Activated T-cell treated with anti-CD3 and anti-CD28 coated beads, Interleukin-2, amount 50 U/mL, for 48 hours (primary cell): ENCODE data around the gene PACSIN2.
"Not testable (repeated sequence)": the region's sequence is repeated elsewhere in the genome, so short reads cannot be mapped to it uniquely, and the experiment has no call there.

Experiments used
- DNase-seq, 2 experiments: peaks; one replicate each; pipeline ENCODE4 v3.0.0-alpha.2; 2020

Gene PACSIN2

DNA sequence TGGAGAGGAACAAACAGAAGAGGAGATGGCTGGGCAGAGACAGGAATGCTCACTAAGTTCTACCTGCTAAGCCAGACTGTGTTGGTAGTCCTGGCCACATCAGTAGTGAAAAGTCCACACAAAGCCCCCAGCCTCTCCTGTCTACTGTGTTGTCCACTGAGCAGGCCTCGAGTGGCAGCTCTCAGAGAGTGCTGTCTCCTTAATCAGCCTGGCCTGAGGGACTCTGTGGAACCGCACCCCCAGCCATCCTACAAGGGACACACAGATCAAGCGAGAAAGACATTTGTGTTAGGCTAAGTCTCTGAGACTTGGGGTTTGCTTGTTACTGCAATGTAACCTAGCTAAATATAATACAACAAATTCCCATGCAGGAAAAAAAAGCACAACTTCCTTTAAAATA lies 71.0 kb downstream of the PACSIN2 start:
- no peak for DNase-seq

DNA sequence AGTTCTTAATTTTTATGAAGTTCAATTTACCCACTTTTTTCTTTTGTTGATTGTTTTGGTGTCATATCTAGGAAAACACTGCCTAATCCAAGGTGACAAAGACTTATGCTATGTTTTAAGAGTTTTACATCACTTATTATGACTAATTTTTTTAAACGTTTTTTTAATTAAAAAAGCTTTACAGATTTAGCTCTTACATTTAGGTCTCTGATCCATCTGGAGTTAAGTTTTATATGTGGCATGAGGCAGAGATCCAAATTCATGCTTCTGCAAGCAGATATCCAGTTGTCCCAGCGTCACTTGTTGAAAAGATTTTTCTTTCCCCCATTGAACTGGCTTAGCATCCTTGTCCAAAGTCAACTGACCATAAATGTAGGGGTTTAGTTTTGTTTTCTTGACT lies 72.6 kb downstream of the PACSIN2 start:
- DNase-seq: no peak

DNA sequence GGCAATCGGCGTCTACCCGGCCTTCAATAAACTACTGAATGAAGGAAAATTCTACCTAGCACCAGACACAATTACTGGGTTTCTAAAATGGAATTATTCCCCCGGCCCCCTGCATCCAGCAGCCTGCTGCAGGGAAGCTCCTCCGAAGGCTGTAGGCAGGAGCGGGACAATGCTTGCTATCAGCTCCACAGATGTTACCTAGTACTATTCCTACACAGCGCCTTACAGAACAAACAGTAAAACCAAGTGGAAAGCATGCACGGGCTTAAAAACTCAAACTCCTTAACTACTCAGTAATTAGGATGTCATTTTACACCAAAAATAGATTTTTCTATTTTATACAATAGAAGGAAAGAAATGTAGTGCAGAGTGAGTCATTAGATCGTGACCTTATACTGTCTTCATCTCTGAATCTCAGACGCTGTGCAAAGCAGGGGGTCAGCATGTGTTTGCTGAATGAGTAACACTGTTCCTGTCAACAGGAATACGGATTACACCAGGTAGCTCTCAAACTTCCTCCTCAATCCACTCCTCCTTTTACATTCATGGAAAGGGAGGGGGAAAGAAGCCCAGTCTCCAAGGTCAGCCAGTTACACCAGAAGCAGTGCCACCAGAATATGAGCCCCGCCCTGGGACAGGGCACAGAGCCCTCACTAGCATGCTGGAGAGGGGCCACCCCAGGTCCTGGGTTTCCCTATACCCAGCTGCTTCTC lies 74.9 kb downstream of the PACSIN2 start:
- no peak for DNase-seq

DNA sequence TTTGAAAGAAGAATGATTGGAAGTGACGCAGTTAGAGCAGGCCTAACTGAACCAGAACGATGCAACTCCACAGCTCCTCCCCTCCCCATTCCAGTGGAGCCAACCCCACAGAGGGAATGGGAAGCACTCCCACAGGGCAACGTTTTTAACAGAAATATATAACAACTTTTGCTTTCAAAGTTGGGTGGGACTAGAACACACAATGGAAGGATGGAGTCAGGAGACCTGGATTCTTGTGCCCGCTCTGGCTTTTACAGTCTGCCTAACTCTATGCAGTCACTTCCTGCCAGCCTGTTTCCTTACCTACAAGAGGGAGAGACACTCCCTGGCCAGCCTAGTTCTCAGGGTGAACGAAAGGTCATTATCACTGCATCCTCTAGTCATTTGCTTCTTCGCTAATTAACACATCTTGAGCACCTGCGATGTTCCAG lies 75.5 kb downstream of the PACSIN2 start:
- no peak for DNase-seq

DNA sequence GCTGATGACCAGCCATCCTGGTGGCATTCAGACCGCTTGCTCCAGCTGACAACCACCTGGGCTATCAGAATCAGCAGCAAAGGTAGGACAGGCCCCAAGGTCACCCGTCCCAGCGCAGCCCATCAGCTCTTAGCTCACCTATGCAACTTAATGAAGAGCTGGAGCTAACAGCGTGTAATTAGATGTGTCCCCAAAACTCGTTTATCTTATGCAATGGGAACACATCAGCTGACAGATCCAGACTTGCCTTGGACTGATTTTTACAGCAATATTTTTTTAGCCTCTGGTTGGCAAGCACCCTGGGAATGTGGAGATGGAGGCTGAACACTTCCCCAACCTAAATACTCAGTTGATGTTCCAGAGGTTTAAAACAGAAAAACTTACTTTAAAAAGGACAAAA lies 76.0 kb downstream of the PACSIN2 start:
- no peak for DNase-seq

DNA sequence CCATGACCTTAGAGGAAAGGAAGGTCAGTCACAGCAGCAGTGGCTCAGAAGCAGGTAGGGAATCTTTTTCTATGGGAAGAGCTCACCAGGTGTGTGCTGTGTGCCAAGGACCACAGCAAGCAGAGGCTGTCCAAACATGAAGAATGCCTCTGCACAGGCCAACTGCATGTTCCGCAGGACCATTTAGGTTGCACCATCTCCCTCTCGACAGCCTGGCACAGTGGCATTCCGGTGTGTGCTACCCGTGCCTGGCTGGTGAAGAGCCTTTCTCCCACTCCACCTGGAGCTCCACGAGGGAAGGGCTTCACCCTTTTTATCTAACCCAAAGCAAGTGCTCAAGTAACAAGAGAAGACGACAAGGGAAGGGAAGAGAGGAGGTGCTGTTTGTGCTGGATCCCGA lies 76.5 kb downstream of the PACSIN2 start:
- no peak for DNase-seq

DNA sequence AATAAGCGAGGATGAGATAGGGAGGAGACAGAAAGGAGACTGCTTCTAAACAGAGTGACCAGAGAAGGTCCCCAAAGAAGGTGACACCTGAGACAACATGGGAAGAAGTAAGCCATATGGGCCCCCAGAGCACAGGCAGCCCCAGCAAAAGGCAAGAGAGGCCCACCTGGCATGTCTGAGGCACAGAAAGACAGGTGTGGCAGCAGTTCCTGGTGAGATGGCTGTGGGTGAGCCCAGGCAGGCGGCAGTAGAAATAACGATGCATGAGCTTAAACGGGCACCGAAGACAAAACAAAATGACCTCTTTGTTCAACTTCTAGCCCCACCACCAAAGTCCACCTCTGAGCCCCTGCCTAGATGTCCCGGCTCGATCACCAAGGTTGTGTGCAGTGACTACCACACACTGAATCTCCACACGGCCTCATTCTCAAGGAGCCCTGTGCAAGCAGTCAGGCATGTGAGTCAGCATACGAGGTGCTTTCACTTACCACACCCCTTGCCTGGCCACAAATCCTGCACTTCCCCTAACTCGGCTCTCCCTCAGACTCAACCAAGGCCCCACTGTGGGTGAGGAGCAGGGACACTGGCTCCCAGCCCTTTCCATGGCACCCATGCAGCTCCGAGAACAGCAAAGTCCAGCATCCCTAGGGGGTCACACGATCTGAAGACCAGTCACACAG lies 77.6 kb downstream of the PACSIN2 start:
- peak; percentile 49 to 59 for DNase-seq

DNA sequence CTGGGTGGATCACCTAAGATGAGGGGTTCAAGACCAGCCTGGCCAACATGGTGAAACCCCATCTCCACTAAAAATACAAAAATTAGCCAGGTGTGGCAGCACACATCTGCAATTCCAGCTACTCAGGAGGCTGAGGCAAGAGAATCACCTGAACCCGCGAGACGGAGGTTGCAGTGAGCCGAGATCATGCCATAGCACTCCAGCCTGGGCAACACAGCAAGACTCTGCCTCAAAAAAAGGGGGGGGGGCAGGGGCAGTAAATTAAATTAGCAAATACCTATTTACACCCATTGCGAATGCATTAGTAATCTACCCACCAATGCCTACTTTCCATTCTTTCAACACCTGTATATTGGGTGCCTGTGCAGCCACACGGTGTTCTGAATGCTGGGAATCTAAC lies 78.3 kb downstream of the PACSIN2 start:
- DNase-seq: not testable (repeated sequence)

DNA sequence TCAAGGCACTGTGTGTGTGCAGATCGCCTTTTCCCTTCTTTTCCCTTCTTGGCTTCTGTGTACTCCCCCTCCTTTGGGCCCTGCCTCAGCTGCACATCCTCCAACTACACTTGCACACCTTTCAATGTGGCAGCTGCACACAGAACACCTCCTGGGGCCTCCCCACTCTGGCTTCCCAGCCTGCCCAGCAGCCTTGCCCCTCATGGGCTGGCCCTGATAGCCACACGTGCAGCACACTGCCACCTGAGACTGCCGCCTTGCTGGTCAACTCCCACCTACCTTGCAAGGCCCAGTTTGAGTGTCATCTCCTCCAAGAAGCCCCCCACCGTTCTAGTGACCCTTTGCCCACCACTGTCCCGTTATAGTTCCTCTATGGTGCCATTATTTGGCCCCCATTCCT lies 80.6 kb downstream of the PACSIN2 start:
- DNase-seq: no peak

DNA sequence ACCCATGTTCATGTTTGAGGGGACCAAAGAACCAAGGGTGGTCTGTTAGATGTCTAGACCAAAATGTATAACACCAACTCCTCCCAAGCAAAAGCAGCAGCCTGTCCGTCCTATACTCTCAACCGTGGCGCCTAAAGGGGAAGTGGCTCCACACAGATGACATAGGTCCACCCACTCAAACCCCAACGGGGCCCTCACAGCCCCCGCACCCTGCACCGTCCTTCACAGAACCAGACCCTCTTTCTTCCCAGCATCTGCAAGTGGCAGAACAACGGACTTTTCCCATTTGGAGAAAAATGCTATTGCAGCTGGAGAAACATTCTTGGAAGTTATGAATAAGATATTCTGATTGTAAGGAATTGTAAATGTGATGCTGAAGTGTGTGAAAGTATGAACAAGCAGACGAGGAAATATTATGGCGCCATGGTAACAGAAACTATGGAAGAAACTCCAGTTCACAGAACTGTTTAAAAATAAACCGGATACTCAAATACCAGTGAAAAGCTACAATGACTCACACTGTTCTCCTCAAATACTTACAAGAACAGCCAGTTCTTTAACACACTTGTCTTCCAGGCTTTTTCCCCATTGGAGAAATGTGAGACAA lies 81.4 kb downstream of the PACSIN2 start:
- peak; percentile 55 to 64 for DNase-seq

DNA sequence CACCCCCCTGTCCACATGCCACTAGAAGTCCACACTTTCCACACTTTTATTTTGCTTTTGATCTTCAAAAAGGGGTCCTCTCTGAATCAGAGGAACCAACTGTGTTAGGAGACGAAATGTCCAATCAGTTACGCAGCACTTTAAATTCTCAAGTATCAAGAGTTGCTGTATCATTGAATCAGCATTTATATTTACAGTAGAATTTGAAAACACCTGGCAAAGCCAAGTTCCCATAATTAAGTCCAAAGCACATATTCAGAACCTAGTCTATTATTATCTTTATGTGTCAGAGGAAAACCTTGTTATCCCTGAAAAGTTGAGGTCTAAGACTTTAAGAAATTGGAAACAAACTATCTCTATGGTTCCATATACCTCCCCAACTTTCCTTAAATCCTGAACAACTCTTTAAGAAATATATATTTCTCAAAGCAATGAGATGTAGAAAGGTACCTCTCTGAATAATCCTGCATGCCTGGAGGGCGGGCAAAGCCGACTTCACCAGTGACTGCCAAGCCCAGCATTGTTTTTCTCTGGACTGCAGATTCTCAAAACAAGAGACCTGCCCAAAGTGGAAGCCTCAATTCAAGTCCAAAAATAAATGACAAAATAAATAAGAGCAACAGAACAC lies 82.0 kb downstream of the PACSIN2 start:
- no peak for DNase-seq

DNA sequence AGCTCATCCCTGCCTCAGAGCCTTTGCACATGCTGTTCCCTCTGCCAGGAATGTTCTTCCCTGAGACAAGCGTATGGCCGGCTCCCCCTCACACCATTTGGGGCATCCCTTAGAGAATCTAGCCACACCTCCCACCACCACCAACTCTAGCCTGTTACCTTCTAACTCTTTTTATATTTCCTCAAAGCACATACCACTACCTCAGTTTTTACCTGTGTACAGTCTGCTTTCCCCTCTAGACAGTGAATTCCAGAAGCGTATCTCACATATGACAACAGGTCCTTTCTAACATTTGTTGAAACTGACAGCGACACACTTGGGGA lies 82.8 kb downstream of the PACSIN2 start:
- no peak for DNase-seq

DNA sequence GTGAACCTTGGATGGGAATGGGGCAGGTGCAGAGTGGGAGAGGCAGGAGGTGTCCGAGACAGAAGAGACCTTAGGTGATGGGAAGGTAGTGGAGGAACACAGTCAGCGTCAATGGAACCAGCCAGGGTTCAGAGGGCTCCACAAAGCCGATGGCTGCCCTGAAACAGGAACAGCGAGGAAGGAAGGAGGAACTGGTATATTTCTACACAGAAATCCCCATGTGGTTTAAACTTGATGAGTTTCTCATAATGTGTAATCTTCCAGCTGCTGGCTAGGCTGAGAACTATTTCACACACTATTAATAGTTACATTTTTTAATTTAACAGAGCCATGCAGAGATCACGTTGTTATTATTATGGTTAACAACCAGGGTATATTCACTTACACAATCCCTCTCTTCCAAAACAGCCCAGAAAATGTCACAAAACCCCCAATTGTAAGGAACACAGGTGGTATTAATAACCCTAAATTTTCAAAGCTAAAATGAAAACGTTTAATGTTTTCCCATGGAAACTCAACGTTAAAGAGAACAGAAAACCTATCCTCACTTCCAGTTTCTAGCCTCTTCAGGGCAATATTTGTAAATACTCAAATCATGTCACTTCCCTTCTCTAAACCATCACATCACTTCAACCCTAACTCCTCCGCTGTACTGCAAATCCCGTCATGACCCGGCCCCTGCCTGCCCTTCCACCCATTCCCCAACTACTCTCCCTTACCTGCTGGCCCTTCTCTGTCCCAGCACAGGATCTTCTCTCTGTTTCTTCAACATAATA lies 83.3 kb downstream of the PACSIN2 start:
- no peak for DNase-seq

DNA sequence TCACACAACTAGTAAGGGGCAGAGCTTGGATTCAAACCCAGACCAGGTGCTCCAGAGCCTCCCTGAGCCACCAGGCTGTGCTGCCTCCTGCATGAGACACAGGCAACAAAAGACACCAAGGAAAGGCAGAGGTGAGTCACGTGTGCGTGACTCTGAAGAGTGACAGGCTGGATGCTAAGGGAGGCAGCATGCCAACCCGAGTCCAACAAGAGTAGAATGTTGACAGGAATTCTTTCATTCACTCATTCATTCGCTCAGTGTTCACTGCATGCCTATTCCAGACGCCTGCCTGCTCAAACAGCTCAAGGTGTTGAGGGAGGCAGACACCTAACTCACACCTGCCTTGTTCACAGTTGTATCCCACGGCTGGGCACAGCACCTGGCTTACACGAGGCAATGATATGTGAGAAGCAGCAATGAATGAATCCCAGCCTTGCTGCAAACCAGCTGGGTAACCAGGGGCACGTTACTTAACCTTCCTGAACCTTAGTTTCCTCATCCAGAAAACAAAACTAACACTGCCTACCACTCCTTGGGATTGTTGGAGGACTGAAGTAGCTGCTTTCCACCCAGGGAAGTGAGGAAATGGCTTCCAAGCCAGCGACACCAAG lies 84.0 kb downstream of the PACSIN2 start:
- peak; percentile 32 to 37 for DNase-seq

DNA sequence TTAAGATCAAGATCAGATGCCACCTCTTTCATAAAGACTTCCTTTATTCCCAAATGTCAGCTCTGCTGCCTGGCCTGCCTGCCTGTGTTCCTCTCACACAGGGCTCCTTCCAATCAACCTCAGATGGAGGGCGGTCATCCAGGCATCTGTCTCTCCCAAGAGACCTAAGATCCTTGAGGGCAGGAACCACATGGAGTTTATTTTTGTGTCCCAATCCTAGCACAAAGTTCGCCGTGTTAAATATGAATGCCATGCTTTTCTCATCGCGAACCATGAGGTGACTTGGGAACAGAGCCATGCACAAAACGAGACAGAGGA lies 85.2 kb downstream of the PACSIN2 start:
- DNase-seq: no peak

DNA sequence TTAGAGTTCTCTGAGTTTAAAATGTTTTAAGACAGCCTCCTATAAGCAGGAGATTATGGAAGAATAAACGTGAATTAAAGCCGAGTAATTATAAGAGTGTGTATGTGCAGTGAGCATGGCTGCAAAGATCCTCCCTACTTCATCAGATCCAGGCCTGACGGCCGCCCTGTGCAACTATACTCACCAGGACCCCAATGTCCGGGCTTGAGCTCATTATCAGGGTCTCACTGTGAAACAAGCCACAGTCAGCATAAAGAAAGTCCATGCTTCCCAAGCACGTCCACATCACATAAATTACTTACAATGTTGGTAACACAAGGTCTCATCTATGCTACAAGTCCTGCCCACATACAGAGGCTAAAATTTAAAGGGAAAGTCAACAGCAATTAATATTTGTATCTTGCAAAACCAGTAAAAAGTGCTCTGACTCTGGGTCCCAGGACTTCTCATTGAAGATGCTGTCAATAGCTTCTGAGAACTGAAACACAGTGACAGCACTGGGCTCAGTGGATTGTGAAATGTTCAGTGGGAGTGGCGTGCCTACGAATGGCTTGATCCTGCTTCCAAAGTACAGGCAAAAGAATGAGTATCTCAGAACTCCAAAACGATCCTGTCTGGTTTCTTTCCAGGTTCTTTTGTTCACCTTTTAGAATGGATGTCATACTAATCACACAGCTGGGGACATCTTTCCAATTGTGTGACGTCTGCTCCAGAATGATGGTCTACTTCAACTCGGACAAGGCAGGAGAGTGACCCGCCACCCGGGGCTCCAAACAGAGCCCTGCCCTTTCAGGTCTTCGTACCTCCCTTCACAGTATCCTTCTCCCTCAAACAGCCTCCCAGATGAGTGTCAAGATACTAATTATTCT lies 85.7 kb downstream of the PACSIN2 start:
- no peak for DNase-seq

DNA sequence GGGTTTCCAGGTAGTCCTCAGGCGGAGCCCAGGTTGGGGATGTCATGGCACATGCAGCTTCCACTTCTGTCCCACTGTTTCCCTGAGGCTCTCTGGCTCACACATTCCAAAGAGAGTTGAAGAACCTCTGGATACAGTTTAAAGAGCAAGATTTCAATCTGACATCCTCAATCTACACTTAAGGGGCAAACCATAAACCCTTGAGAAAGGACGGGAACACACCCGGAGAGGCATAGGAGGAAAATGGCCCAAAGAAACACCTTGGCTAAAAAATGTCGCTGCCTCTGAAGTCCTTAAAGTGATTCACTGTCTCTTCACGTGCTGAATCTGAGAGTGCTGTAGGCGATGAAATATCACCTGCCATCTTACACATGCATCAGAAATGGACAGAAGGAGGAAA lies 87.0 kb downstream of the PACSIN2 start:
- no peak for DNase-seq

DNA sequence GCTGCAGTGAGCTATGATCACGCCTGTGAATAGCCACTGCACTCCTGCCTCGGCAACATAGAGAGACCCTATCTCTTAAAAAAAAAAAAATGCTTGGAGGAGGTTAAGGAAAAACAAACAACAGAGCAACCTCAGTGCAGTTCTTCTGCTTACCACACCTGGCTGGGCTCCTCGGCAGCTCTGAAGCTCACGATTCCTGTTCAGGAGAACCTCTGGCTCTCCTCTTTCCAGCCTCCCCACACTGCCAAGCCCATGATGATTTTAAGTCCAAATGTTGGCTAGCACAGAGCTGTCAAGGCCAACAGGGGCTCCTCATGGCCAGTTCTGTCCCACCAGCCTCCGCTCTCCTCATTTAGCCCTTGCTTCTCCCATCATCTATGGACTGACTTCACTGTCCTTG lies 88.2 kb downstream of the PACSIN2 start:
- no peak for DNase-seq

DNA sequence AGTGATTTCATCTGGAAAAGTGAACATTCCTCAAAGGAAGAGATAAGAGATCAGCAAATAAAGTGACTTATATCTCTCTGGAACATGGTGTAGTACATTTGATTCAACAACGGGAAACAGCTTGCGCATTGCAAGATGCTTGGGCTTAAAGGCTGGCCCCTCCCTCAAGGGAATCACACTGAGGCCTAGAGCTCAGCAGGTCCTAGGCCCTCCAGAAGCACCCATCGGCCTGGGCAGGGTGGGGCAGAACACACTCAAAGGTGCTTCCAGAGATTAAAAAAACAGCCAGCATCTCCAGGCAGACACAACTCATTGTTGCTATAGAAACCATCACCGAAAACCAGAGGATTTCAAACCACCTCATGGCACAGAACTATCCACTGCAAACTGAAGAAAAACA lies 88.8 kb downstream of the PACSIN2 start:
- DNase-seq: no peak

DNA sequence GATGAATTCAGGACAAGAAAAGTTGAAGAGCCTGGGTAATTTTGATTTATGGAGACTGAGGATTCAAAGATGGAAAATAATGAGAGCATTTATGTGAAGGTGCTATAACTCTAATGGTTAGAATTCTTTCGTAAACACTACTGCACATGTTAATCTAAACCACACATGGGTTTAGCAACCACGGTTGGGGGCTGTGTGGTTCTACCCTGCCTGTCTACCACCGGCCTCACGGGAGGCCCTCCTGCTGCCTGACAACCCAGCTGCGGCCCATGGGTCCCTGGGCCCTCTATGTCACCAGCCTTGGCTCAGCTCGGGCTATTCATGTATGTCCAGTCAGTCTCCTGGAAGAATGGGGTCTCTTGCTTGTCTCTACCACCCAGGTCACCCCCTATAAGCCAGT lies 89.4 kb downstream of the PACSIN2 start:
- DNase-seq: no peak

DNA sequence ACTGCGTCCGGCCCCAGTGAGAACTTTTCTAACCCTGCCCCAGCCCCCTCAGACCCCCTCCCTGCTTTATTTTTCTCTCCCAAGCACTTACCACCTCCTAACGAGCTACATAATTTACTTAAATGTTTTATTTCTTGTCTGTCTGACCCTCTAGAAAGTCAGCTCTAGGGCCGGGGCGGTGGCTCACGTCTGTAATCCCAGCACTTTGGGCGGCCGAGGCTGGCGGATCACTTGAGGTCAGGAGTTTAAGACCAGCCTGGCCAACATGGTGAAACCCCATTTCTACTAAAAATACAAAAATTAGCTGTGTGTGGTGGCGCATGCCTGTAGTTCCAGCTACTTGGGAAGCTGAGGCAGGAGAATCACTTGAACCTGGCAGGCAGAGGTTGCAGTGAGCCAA lies 89.9 kb downstream of the PACSIN2 start:
- not testable (repeated sequence) for DNase-seq

DNA sequence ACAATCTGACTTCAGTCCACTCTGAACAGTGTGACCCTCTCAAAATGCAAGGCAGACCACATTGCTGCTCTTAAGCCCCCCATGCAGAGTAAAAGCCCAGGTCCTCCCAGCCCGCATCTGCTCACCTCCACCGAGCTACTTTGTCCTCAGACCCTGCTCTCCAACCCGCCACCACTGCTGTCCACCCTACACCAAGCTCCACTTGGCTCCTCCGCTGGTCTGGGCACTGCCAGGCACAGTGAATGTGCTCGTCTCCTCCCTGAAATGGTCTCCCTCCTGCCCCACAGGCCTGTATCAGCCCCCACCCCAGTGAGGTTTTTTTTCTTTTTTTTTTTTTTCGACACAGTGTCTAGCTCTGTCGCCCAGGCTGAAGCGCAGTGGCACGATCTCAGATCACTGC lies 90.5 kb downstream of the PACSIN2 start:
- no peak for DNase-seq
